GM12878 (cell line): ENCODE measurements around the gene NLGN1. TPM values are rescaled to one million over a fixed set of nuclear protein-coding genes. Genes with fewer than 3 reads are reported as not detected.

Source experiments
- ATAC-seq: fragments of 200-7000 bp; cut with Tn5 transposase; 3 replicates; pipeline ENCODE4 v1.9.1; 2020; ENCODE audit warnings: mild to moderate bottlenecking, moderate library complexity
- BruUV-seq: library from RNA; stranded (reverse); fragments of 400-500 nt; replicated peaks from 2 replicates; lab custom pipeline; 2021; lab: Mats Ljungman, UMichigan
- CTCF ChIA-PET: fragments of 300-600 bp; sonication (Branson Sonifier 250); formaldehyde crosslinking; extraction: SDS; loops from one replicate; lab custom pipeline; 2021; ENCODE audit warnings: inconsistent platforms; lab: Yijun Ruan, JAX
- POLR2A ChIA-PET: fragments of 350-600 bp; formaldehyde crosslinking; extraction: SDS; loops from one replicate; lab custom pipeline; 2021; ENCODE audit warnings: inconsistent platforms; lab: Charles Lee
- RAD21 ChIA-PET: fragments of 300-600 bp; sonication (Branson Sonifier 250); formaldehyde crosslinking; loops from one replicate; lab custom pipeline; 2023; ENCODE audit warnings: antibody characterized with exemption; ENCODE audit not compliant: unreplicated experiment; lab: Charles Lee
- SMC1A ChIA-PET: fragments of 300-600 bp; sonication (Branson Sonifier 250); formaldehyde crosslinking; loops from one replicate; lab custom pipeline; 2023; ENCODE audit not compliant: unreplicated experiment, uncharacterized antibody; lab: Charles Lee
- DNase-seq: peaks from one replicate; pipeline ENCODE4 v3.0.0-alpha.2; 2011; ENCODE audit warnings: low read depth, low spot score
- FAIRE-seq: peaks from 3 replicates; lab custom pipeline; 2011; peaks lifted over from hg19 to GRCh38; lab: Jason Lieb, UNC
- H2AFZ ChIP-seq: 2 replicates; pipeline ENCODE4 v1.6.0; 2011; ENCODE audit warnings: low read depth, low read length, control low read depth; ENCODE audit not compliant: control insufficient read depth
- H3K27ac ChIP-seq: 2 replicates; pipeline ENCODE4 v1.5.1; 2011; ENCODE audit warnings: control low read depth; ENCODE audit not compliant: control insufficient read depth, insufficient read depth
- H3K27me3 ChIP-seq, 2 experiments: replicated peaks in 1 of 2; 2 replicates each; pipeline versions ENCODE4 v1.6.0 to v1.6.1; 2011; ENCODE audit warnings: low read length in 1 of 2; ENCODE audit not compliant: control insufficient read depth in 2 of 2, insufficient read depth in 2 of 2
- H3K36me3 ChIP-seq, 2 experiments: 2 replicates each; pipeline ENCODE4 v1.5.1; 2011; ENCODE audit warnings: low read length in 1 of 2; ENCODE audit not compliant: control insufficient read depth in 2 of 2, insufficient read depth in 2 of 2
- H3K4me1 ChIP-seq: 2 replicates; pipeline ENCODE4 v1.6.1; 2011; ENCODE audit warnings: mild to moderate bottlenecking, low read length, moderate library complexity, mixed read lengths; ENCODE audit not compliant: control insufficient read depth, insufficient read depth
- H3K4me2 ChIP-seq: 2 replicates; pipeline ENCODE4 v1.6.0; 2011; ENCODE audit warnings: control low read depth; ENCODE audit not compliant: control insufficient read depth, insufficient read depth
- H3K4me3 ChIP-seq: fragments of 200-600 bp; sonication (generic); 2 replicates; pipeline ENCODE4 v1.5.1; 2016
- H3K79me2 ChIP-seq: 2 replicates; pipeline ENCODE4 v1.6.0; 2011; ENCODE audit warnings: low read length; ENCODE audit not compliant: control insufficient read depth, insufficient read depth
- H3K9ac ChIP-seq: 2 replicates; pipeline ENCODE4 v1.8.0; 2011; ENCODE audit warnings: low read length, control low read depth, mixed read lengths; ENCODE audit not compliant: control insufficient read depth, insufficient read depth
- H3K9me3 ChIP-seq: replicated peaks from 3 replicates; pipeline ENCODE4 v1.5.1; 2011; ENCODE audit warnings: mild to moderate bottlenecking, low read length; ENCODE audit not compliant: control insufficient read depth, insufficient read depth
- H4K20me1 ChIP-seq: 2 replicates; pipeline ENCODE4 v1.6.0; 2011; ENCODE audit not compliant: control insufficient read depth, insufficient read depth
- CBX3 ChIP-seq: fragments of 200-600 bp; sonication (generic); IDR thresholded peaks from 2 replicates; pipeline ENCODE4 v1.6.1; 2016; ENCODE audit warnings: low read depth, borderline replicate concordance
- CBX5 ChIP-seq: sonication (generic); IDR thresholded peaks from 2 replicates; pipeline ENCODE4 v1.6.1; 2016; ENCODE audit warnings: low read depth, moderate library complexity, mild to moderate bottlenecking, inconsistent platforms
- CHD1 ChIP-seq: IDR thresholded peaks from 2 replicates; pipeline ENCODE4 v1.6.1; 2012; ENCODE audit warnings: low read depth, low read length, improper control_type of control experiment
- EP300 ChIP-seq, 2 experiments: fragments of 150-350 bp in 1 of 2; IDR thresholded peaks; 2 replicates each; pipeline ENCODE4 v1.6.1; 2011 to 2012; ENCODE audit warnings: low read depth in 2 of 2, low read length in 2 of 2, borderline replicate concordance in 1 of 2, improper control_type of control experiment in 1 of 2, inconsistent platforms in 1 of 2; ENCODE audit not compliant: control insufficient read depth in 1 of 2
- MXI1 ChIP-seq: fragments of 150-350 bp; IDR thresholded peaks from 2 replicates; pipeline ENCODE4 v1.6.1; 2011; ENCODE audit warnings: low read depth, mild to moderate bottlenecking, inconsistent platforms, low read length, improper control_type of control experiment
- POLR2A ChIP-seq: IDR thresholded peaks from 2 replicates; pipeline ENCODE4 v1.6.1; 2011; ENCODE audit warnings: low read depth, mild to moderate bottlenecking, low read length
- SUZ12 ChIP-seq: fragments of 200-600 bp; sonication (generic); IDR thresholded peaks from one replicate; pipeline ENCODE4 v1.6.1; 2018; ENCODE audit warnings: antibody characterized with exemption, mild to moderate bottlenecking; ENCODE audit not compliant: unreplicated experiment
- TAF1 ChIP-seq: IDR thresholded peaks from 2 replicates; pipeline ENCODE4 v1.6.1; 2011; ENCODE audit warnings: mild to moderate bottlenecking, low read depth, low read length, borderline replicate concordance
- YBX1 ChIP-seq: fragments of 450-650 bp; IDR thresholded peaks from 2 replicates; pipeline ENCODE4 v1.6.1; 2016; ENCODE audit warnings: antibody characterized with exemption
- YY1 ChIP-seq: IDR thresholded peaks from 2 replicates; pipeline ENCODE4 v1.6.1; 2011; ENCODE audit warnings: low read depth, mild to moderate bottlenecking, low read length
- WGBS: methylation state at CpG from one replicate; pipeline ENCODE4 v1.1.6; 2016; ENCODE audit warnings: low lambda C conversion rate; ENCODE audit not compliant: insufficient replicate concordance, insufficient coverage; ENCODE audit errors: missing lambda C conversion rate; 5-methylcytosine and 5-hydroxymethylcytosine counted together
- in situ Hi-C: fragments of 300-500 bp; cut with MboI; formaldehyde crosslinking; loops from 9 replicates; pipeline ENCODE4 v1.14.3; 2018; ENCODE audit warnings: mixed read lengths
- intact Hi-C: fragments of 100-400 bp; cut with micrococcal nuclease; formaldehyde crosslinking; loops from one replicate; pipeline ENCODE4 v1.14.2; 2022; ENCODE audit not compliant: unreplicated experiment
- polyA plus RNA-seq, 11 experiments: library from polyadenylated mRNA; depleted of rRNA in 4 of 11; unstranded in 6 of 11; stranded (reverse) in 5 of 11; fragments of >200 nt; fragmentation: Nextera tagmentation in 4 of 11; fragmentation: Illumina TruSeq in 1 of 11; extraction: Ambion mirVana in 4 of 11; extraction: Trizol in 1 of 11; gene quantifications; 1 replicate in 1 of 11; 2 replicates in 10 of 11; pipeline versions ENCODE4 v1.2.1 to v1.2.3, GENCODE V29; 2011 to 2016; ENCODE audit warnings: inconsistent platforms in 2 of 11, missing spikeins in 2 of 11, low read depth in 1 of 11
- total RNA-seq, 4 experiments: library from RNA; depleted of rRNA in 3 of 4; stranded (reverse); fragments of >200 nt in 3 of 4; fragmentation: Illumina TruSeq in 1 of 4; extraction: Trizol in 1 of 4; gene quantifications; 2 replicates each; pipeline versions ENCODE4 v1.2.1 to v1.2.3, GENCODE V29; 2013 to 2021
- TF ChIP-seq, protein P1 (sequence below): fragments of 450-650 bp; formaldehyde crosslinking; IDR thresholded peaks from 2 replicates; pipeline ENCODE4 v1.5.0; 2022; ENCODE audit warnings: mild to moderate bottlenecking, missing genetic modification characterization
- TF ChIP-seq, protein P2 (sequence below): fragments of 450-650 bp; conservative IDR thresholded peaks from 2 replicates; pipeline ENCODE4 v1.6.1; 2017; ENCODE audit warnings: mild to moderate bottlenecking, moderate library complexity

The NLGN1 gene
- total and polyA plus RNA-seq, 10 of the 15 experiments (the other 5 are each of a cell fraction or from before 2014, with no cell fraction given) = not detected

DNA sequence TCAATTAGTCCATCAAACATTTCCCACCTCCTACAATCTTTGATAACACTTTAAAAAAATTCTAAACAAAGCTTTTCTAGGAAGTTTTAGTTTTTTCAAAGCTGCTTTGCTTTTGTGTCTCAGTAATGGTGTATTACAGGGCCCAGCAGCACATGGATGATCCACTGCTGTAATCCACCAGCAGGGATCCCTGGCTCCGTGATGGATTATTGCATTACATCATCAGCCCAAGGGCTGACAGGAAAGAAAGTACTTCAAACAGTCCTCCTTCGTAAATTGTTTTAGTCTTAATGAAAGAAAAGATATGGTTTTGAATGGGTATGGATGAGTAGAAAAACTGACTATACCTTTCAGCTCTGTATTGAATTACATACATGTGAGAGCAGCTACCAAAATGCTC is 772.7 kb downstream of the NLGN1 start:
- in situ Hi-C loops = no loop called here
- Histone ChIP-seq H3K9ac (no peak overlapping the region), H3K9me3 (no peaks in the 10 kb centered on the region), H3K27ac (no peak overlapping the region), H3K4me2 (no peak overlapping the region), H3K4me1 (no peaks in the 10 kb centered on the region), H3K4me3 (no peak overlapping the region), H4K20me1 (no peaks in the 10 kb centered on the region), H2AFZ (no peak overlapping the region), H3K36me3 (no peaks in the 10 kb centered on the region), H3K79me2 (no peaks in the 10 kb centered on the region), H3K27me3 (no peaks in the 10 kb centered on the region)
- 11% methylated on average over 2 of the region's 2 CpGs for whole genome bisulfite sequencing
- SMC1A ChIA-PET = no interaction called here
- DNase-seq (no peak), ATAC-seq (no peak), FAIRE-seq (no peak)
- POLR2A ChIA-PET = no interaction called here
- intact Hi-C loops = no loop called here
- RAD21 ChIA-PET = no interaction called here
- TF ChIP-seq POLR2A (no peak), SUZ12 (no peak), EP300 (IDR thresholded peaks at IDR 0.05; ENCODE audit: borderline replicate concordance in 1 of 2, control insufficient read depth in 1 of 2, low read depth in 2 of 2, low read length in 2 of 2) (no peak), MXI1 (no peak), YY1 (no peak), TAF1 (no peak), CBX5 (no peak), YBX1 (no peak), CHD1 (no peak), CBX3 (no peak)
- TF ChIP-seq, protein P1, sequence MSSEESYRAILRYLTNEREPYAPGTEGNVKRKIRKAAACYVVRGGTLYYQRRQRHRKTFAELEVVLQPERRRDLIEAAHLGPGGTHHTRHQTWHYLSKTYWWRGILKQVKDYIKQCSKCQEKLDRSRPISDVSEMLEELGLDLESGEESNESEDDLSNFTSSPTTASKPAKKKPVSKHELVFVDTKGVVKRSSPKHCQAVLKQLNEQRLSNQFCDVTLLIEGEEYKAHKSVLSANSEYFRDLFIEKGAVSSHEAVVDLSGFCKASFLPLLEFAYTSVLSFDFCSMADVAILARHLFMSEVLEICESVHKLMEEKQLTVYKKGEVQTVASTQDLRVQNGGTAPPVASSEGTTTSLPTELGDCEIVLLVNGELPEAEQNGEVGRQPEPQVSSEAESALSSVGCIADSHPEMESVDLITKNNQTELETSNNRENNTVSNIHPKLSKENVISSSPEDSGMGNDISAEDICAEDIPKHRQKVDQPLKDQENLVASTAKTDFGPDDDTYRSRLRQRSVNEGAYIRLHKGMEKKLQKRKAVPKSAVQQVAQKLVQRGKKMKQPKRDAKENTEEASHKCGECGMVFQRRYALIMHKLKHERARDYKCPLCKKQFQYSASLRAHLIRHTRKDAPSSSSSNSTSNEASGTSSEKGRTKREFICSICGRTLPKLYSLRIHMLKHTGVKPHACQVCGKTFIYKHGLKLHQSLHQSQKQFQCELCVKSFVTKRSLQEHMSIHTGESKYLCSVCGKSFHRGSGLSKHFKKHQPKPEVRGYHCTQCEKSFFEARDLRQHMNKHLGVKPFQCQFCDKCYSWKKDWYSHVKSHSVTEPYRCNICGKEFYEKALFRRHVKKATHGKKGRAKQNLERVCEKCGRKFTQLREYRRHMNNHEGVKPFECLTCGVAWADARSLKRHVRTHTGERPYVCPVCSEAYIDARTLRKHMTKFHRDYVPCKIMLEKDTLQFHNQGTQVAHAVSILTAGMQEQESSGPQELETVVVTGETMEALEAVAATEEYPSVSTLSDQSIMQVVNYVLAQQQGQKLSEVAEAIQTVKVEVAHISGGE (CRISPR knock-in tag) = no peak
- TF ChIP-seq, protein P2, sequence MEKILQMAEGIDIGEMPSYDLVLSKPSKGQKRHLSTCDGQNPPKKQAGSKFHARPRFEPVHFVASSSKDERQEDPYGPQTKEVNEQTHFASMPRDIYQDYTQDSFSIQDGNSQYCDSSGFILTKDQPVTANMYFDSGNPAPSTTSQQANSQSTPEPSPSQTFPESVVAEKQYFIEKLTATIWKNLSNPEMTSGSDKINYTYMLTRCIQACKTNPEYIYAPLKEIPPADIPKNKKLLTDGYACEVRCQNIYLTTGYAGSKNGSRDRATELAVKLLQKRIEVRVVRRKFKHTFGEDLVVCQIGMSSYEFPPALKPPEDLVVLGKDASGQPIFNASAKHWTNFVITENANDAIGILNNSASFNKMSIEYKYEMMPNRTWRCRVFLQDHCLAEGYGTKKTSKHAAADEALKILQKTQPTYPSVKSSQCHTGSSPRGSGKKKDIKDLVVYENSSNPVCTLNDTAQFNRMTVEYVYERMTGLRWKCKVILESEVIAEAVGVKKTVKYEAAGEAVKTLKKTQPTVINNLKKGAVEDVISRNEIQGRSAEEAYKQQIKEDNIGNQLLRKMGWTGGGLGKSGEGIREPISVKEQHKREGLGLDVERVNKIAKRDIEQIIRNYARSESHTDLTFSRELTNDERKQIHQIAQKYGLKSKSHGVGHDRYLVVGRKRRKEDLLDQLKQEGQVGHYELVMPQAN = no peak
- CTCF ChIA-PET = no interaction called here
- no TSS peak for BruUV-seq
